Kidney tubule cell (primary cell): ENCODE data around the gene BCAS3.

Experiments
- DNase-seq: peaks from one replicate; pipeline ENCODE4 v3.0.0-alpha.2; 2018; ENCODE audit warnings: low spot score

The BCAS3 gene

GRCh38 chr17:61398721-61399130, 721.1 kb downstream of the BCAS3 start:
- DNase-seq, result no peak

GRCh38 chr17:61399131-61400065, 721.7 kb downstream of the BCAS3 start, which contains the start of gene TBX2:
TSS of gene TBX2 (plus strand) at chr17:61399843. CDS start at chr17:61400177, 334 bp downstream.
- peak; percentile 89 for DNase-seq

- no peak for DNase-seq
These were observed 722.5 kb downstream of the BCAS3 start for GRCh38 chr17:61400066-61400716.

- no peak for DNase-seq
These were observed 723.2 kb downstream of the BCAS3 start for GRCh38 chr17:61400717-61401388.

GRCh38 chr17:61401389-61402072, 723.9 kb downstream of the BCAS3 start:
- DNase-seq, result no peak

GRCh38 chr17:61402073-61402541, 724.5 kb downstream of the BCAS3 start:
- DNase-seq, result no peak

GRCh38 chr17:61402978-61403800, 725.5 kb downstream of the BCAS3 start:
- DNase-seq, result no peak

GRCh38 chr17:61403801-61404662, 726.4 kb downstream of the BCAS3 start:
- DNase-seq, result no peak

GRCh38 chr17:61404663-61404912, 726.9 kb downstream of the BCAS3 start:
- DNase-seq, result no peak

- no peak for DNase-seq
These were observed 727.4 kb downstream of the BCAS3 start for GRCh38 chr17:61404913-61405685.

- no peak for DNase-seq
These were observed 728.3 kb downstream of the BCAS3 start for GRCh38 chr17:61405686-61406536.

- DNase-seq, result no peak
These were observed 728.8 kb downstream of the BCAS3 start for GRCh38 chr17:61406537-61406845.

- peak; percentile 33 for DNase-seq
These were observed 729.6 kb downstream of the BCAS3 start for GRCh38 chr17:61406971-61407911.

- no peak for DNase-seq
These were observed 730.7 kb downstream of the BCAS3 start for GRCh38 chr17:61408151-61409041.

GRCh38 chr17:61409301-61410112, 731.9 kb downstream of the BCAS3 start:
- peak; percentile 64 for DNase-seq
